Measurements from ENCODE around the gene ZNF770. TPM values are rescaled to one million over a fixed set of nuclear protein-coding genes. Genes with fewer than 3 reads are reported as not detected.
A peak's percentile ranks its signal among the peaks of the same experiment; 100 is the strongest.

ZNF770 gene
- total and polyA plus RNA-seq, 9 of the 15 experiments (the other 6 are each of a cell fraction or from before 2014, with no cell fraction given) = 3.4 to 50.8 (median 40.3) TPM

- DNase-seq (ENCODE audit: extremely low read depth in 1 of 4, low spot score in 3 of 4) = peak in 1 of 4 experiments; percentile 28
- H3K79me2 ChIP-seq (ENCODE audit: control insufficient read depth, insufficient read depth, low read length) = no peaks in the 10 kb centered on the region
- in situ Hi-C loops (cut with MboI) = no loop called here
- no peaks in the 10 kb centered on the region for H3K27me3 ChIP-seq (ENCODE audit: control insufficient read depth in 2 of 2, insufficient read depth in 2 of 2, low read length in 2 of 2)
- no peaks in the 10 kb centered on the region for H3K9me3 ChIP-seq (replicated peaks; ENCODE audit: control insufficient read depth, insufficient read depth, low read depth, low read length)
- POLR2A ChIA-PET = interaction anchor here (0.6 to 1.9 kb wide), 3 partner anchors 9 to 52 kb away, joined by 4 to 5 read pairs (median 5); no protein-coding TSS in a partner anchor
- no peaks in the 10 kb centered on the region for H3K36me3 ChIP-seq (ENCODE audit: control insufficient read depth, insufficient read depth, low read length)
- no peak overlapping the region for H3K4me2 ChIP-seq (ENCODE audit: insufficient read depth, low read length)
- 17% methylated on average over 1 of the region's 1 CpG for WGBS (ENCODE audit: insufficient coverage, low coverage, missing lambda C conversion rate)
- BruUV-seq (replicated peaks) = no TSS peak
- peaks cover 0 to 8% of the 10 kb centered on the region in 2 experiments; a peak in 3 of 5 replicates for H3K4me1 ChIP-seq (replicated peaks in 1 of 2; ENCODE audit: control insufficient read depth in 2 of 2, insufficient read depth in 2 of 2, low read length in 2 of 2)
- no peaks in the 10 kb centered on the region for H3K9me1 ChIP-seq (ENCODE audit: control insufficient read depth, insufficient read depth, low read length)
- no peak overlapping the region; the same call in 2 of the 3 replicates for H3K27ac ChIP-seq (ENCODE audit: extremely low read depth, low read depth, low read length)
- CTCF ChIA-PET (ENCODE audit: low intra/inter-chr PET ratio) = no interaction called here
- intact Hi-C loops (cut with micrococcal nuclease) = no loop called here
- FAIRE-seq = peak; percentile 6
- H4K20me1 ChIP-seq (replicated peaks; ENCODE audit: control insufficient read depth, insufficient read depth, low read length) = no peaks in the 10 kb centered on the region
- H2AFZ ChIP-seq (ENCODE audit: low read depth, low read length) = peak overlapping the region; percentile 82
- H3K9ac ChIP-seq (ENCODE audit: insufficient read depth in 1 of 2, low read depth in 2 of 2, low read length in 2 of 2) = no peak overlapping the region
- no peak overlapping the region for H3K4me3 ChIP-seq
- peak; percentile 38; the same call in 2 of the 3 replicates for ATAC-seq
- TF ChIP-seq MAFF (IDR thresholded peaks at IDR 0.05; ENCODE audit: low read length) (peak; percentile 68; the same call in 1 of the 2 replicates), ZFP30 (CRISPR knock-in tag; IDR thresholded peaks at IDR 0.05; ENCODE audit: borderline replicate concordance) (no peak), ZNF592 (IDR thresholded peaks at IDR 0.05) (0 out of 2 replicates have a peak, but pooled peaks have one; percentile 20), POLR3G (IDR thresholded peaks at IDR 0.05; ENCODE audit: extremely low read depth, insufficient read length, insufficient replicate concordance) (no peak), IRF9 (tag; IDR thresholded peaks at IDR 0.05) (no peak), C11orf30 (IDR thresholded peaks at IDR 0.05; ENCODE audit: low read depth) (peak; percentile 83), CBX5 (IDR thresholded peaks at IDR 0.05; ENCODE audit: borderline replicate concordance, low read depth) (no peak), ZSCAN32 (CRISPR knock-in tag; IDR thresholded peaks at IDR 0.05) (no peak), BCOR (IDR thresholded peaks at IDR 0.05) (no peak), ZFP91 (CRISPR knock-in tag; IDR thresholded peaks at IDR 0.05) (no peak), ZKSCAN1 (IDR thresholded peaks at IDR 0.05; ENCODE audit: low read depth, low read length) (no peak), ZNF263 (CRISPR knock-in tag; IDR thresholded peaks at IDR 0.05; ENCODE audit: borderline replicate concordance) (no peak), MYBL2 (IDR thresholded peaks at IDR 0.05; ENCODE audit: low read depth) (no peak), MYBL2 (CRISPR knock-in tag; IDR thresholded peaks at IDR 0.05; ENCODE audit: borderline replicate concordance) (no peak)
These were observed 12.4 kb upstream of the ZNF770 start for GRCh38 chr15:35000511-35000910.

All from K562 (cell line).